Measurements from ENCODE around the gene TNNI2.

TNNI2 gene

GRCh38 chr11:1834779-1835670 lies 3.8 kb upstream of the TNNI2 start, which contains the start of gene SYT8:
Gene SYT8 (plus strand): TSS chr11:1834990. CDS start chr11:1835106, 116 bp downstream.
- H3K4me1 ChIP-seq (ENCODE audit: insufficient read depth, low read length) = no peaks in the 10 kb centered on the region; the same call in 1 of the 2 replicates

GRCh38 chr11:1835671-1836010 lies 3.1 kb upstream of the TNNI2 start:
- H3K4me1 ChIP-seq (ENCODE audit: insufficient read depth, low read length) = no peaks in the 10 kb centered on the region; the same call in 1 of the 2 replicates
- no peaks in the 10 kb centered on the region for H3K9me3 ChIP-seq (ENCODE audit: control insufficient read depth, insufficient read depth, low read length)
- no peaks in the 10 kb centered on the region for H3K36me3 ChIP-seq (ENCODE audit: insufficient read depth, low read length)
- H3K9ac ChIP-seq (ENCODE audit: low read depth, low read length) = no peak overlapping the region

More at GRCh38 chr11:1834779-1835670, 3.8 kb upstream of the TNNI2 start, which contains the start of gene SYT8:
- no peak within 1 kb of the TSS for H3K9ac ChIP-seq (ENCODE audit: low read depth, low read length)
- H3K9me3 ChIP-seq (ENCODE audit: control insufficient read depth, insufficient read depth, low read length) = no peaks in the 10 kb centered on the region
- no peaks in the 10 kb centered on the region for H3K36me3 ChIP-seq (ENCODE audit: insufficient read depth, low read length)

- Histone ChIP-seq H3K9ac (ENCODE audit: low read depth, low read length) (no peak overlapping the region), H3K4me1 (ENCODE audit: insufficient read depth, low read length) (no peaks in the 10 kb centered on the region; the same call in 1 of the 2 replicates), H3K9me3 (ENCODE audit: control insufficient read depth, insufficient read depth, low read length) (no peaks in the 10 kb centered on the region), H3K36me3 (ENCODE audit: insufficient read depth, low read length) (no peaks in the 10 kb centered on the region)
These were observed 2.5 kb upstream of the TNNI2 start for GRCh38 chr11:1836011-1836945.

GRCh38 chr11:1837171-1838076 lies 1.4 kb upstream of the TNNI2 start:
- no peaks in the 10 kb centered on the region for H3K36me3 ChIP-seq (ENCODE audit: insufficient read depth, low read length)
- no peaks in the 10 kb centered on the region; the same call in 1 of the 2 replicates for H3K4me1 ChIP-seq (ENCODE audit: insufficient read depth, low read length)
- H3K9ac ChIP-seq (ENCODE audit: low read depth, low read length) = no peak overlapping the region
- H3K9me3 ChIP-seq (ENCODE audit: control insufficient read depth, insufficient read depth, low read length) = no peaks in the 10 kb centered on the region

GRCh38 chr11:1838077-1838425 lies 730 bp upstream of the TNNI2 start:
- Histone ChIP-seq H3K9me3 (ENCODE audit: control insufficient read depth, insufficient read depth, low read length) (no peaks in the 10 kb centered on the region), H3K9ac (ENCODE audit: low read depth, low read length) (no peak overlapping the region), H3K4me1 (ENCODE audit: insufficient read depth, low read length) (no peaks in the 10 kb centered on the region; the same call in 1 of the 2 replicates), H3K36me3 (ENCODE audit: insufficient read depth, low read length) (no peaks in the 10 kb centered on the region)

- no peaks in the 10 kb centered on the region for H3K9me3 ChIP-seq (ENCODE audit: control insufficient read depth, insufficient read depth, low read length)
- H3K9ac ChIP-seq (ENCODE audit: low read depth, low read length) = no peak overlapping the region
- H3K4me1 ChIP-seq (ENCODE audit: insufficient read depth, low read length) = no peaks in the 10 kb centered on the region; the same call in 1 of the 2 replicates
- H3K36me3 ChIP-seq (ENCODE audit: insufficient read depth, low read length) = no peaks in the 10 kb centered on the region
These were observed 583 bp downstream of the TNNI2 start for GRCh38 chr11:1839204-1839923.

- Histone ChIP-seq H3K36me3 (ENCODE audit: insufficient read depth, low read length) (no peaks in the 10 kb centered on the region), H3K9ac (ENCODE audit: low read depth, low read length) (no peak overlapping the region), H3K4me1 (ENCODE audit: insufficient read depth, low read length) (no peaks in the 10 kb centered on the region), H3K9me3 (ENCODE audit: control insufficient read depth, insufficient read depth, low read length) (no peaks in the 10 kb centered on the region)
These were observed 1.4 kb downstream of the TNNI2 start for GRCh38 chr11:1839924-1840779.

GRCh38 chr11:1840780-1841480 lies 2.1 kb downstream of the TNNI2 start:
- no peak overlapping the region for H3K9ac ChIP-seq (ENCODE audit: low read depth, low read length)
- no peaks in the 10 kb centered on the region for H3K36me3 ChIP-seq (ENCODE audit: insufficient read depth, low read length)
- H3K9me3 ChIP-seq (ENCODE audit: control insufficient read depth, insufficient read depth, low read length) = no peaks in the 10 kb centered on the region
- H3K4me1 ChIP-seq (ENCODE audit: insufficient read depth, low read length) = no peaks in the 10 kb centered on the region

- Histone ChIP-seq H3K9me3 (ENCODE audit: control insufficient read depth, insufficient read depth, low read length) (no peaks in the 10 kb centered on the region), H3K36me3 (ENCODE audit: insufficient read depth, low read length) (no peaks in the 10 kb centered on the region), H3K9ac (ENCODE audit: low read depth, low read length) (no peak overlapping the region), H3K4me1 (ENCODE audit: insufficient read depth, low read length) (no peaks in the 10 kb centered on the region)
These were observed 2.8 kb downstream of the TNNI2 start for GRCh38 chr11:1841511-1842148.

- Histone ChIP-seq H3K36me3 (ENCODE audit: insufficient read depth, low read length) (no peaks in the 10 kb centered on the region), H3K4me1 (ENCODE audit: insufficient read depth, low read length) (no peaks in the 10 kb centered on the region), H3K9me3 (ENCODE audit: control insufficient read depth, insufficient read depth, low read length) (no peaks in the 10 kb centered on the region), H3K9ac (ENCODE audit: low read depth, low read length) (no peak overlapping the region)
These were observed 3.6 kb downstream of the TNNI2 start for GRCh38 chr11:1842149-1843097.

- no peaks in the 10 kb centered on the region for H3K9me3 ChIP-seq (ENCODE audit: control insufficient read depth, insufficient read depth, low read length)
- H3K4me1 ChIP-seq (ENCODE audit: insufficient read depth, low read length) = no peaks in the 10 kb centered on the region
- H3K36me3 ChIP-seq (ENCODE audit: insufficient read depth, low read length) = no peaks in the 10 kb centered on the region
- no peak overlapping the region for H3K9ac ChIP-seq (ENCODE audit: low read depth, low read length)
These were observed 4.3 kb downstream of the TNNI2 start for GRCh38 chr11:1843098-1843473.
